IPS-20b (cell line): ENCODE measurements around the gene RNF133.
"Not testable (repeated sequence)": the region's sequence is repeated elsewhere in the genome, so short reads cannot be mapped to it uniquely, and the experiment has no call there.

Experiments used
- H3K27ac ChIP-seq: one replicate; pipeline ENCODE4 v1.5.1; 2013; ENCODE audit warnings: low read length
- H3K27me3 ChIP-seq: 2 replicates; pipeline ENCODE4 v1.6.1; 2013; ENCODE audit warnings: mild to moderate bottlenecking, low read length, inconsistent platforms; ENCODE audit not compliant: insufficient read depth
- H3K36me3 ChIP-seq: 2 replicates; pipeline ENCODE4 v1.6.1; 2013; ENCODE audit warnings: low read depth, mild to moderate bottlenecking, inconsistent platforms, low read length, moderate library complexity; ENCODE audit not compliant: insufficient read depth
- H3K4me1 ChIP-seq: 2 replicates; pipeline ENCODE4 v1.6.1; 2013; ENCODE audit warnings: mild to moderate bottlenecking, control low read depth, inconsistent platforms, low read length, moderate library complexity; ENCODE audit not compliant: insufficient read depth
- H3K4me3 ChIP-seq: 2 replicates; pipeline ENCODE4 v1.5.1; 2013; ENCODE audit warnings: mild to moderate bottlenecking, low read length, inconsistent platforms
- H3K9ac ChIP-seq: 2 replicates; pipeline ENCODE4 v1.6.1; 2013; ENCODE audit warnings: low read depth, mild to moderate bottlenecking, inconsistent platforms, low read length, moderate library complexity
- H3K9me3 ChIP-seq: 2 replicates; pipeline ENCODE4 v1.6.1; 2013; ENCODE audit warnings: mild to moderate bottlenecking, low read depth, low read length, inconsistent platforms; ENCODE audit not compliant: insufficient read depth

The RNF133 gene

GRCh38 chr7:122689346-122690109 is 9.4 kb downstream of the RNF133 start:
- Histone ChIP-seq H3K9ac (no peak overlapping the region), H3K4me1 (peaks cover 24% of the 10 kb centered on the region), H3K27me3 (no peaks in the 10 kb centered on the region), H3K36me3 (no peaks in the 10 kb centered on the region), H3K4me3 (no peak overlapping the region), H3K27ac (no peak overlapping the region), H3K9me3 (0 out of 2 replicates have a peak, but pooled peaks cover 4% of the 10 kb centered on the region)

DNA sequence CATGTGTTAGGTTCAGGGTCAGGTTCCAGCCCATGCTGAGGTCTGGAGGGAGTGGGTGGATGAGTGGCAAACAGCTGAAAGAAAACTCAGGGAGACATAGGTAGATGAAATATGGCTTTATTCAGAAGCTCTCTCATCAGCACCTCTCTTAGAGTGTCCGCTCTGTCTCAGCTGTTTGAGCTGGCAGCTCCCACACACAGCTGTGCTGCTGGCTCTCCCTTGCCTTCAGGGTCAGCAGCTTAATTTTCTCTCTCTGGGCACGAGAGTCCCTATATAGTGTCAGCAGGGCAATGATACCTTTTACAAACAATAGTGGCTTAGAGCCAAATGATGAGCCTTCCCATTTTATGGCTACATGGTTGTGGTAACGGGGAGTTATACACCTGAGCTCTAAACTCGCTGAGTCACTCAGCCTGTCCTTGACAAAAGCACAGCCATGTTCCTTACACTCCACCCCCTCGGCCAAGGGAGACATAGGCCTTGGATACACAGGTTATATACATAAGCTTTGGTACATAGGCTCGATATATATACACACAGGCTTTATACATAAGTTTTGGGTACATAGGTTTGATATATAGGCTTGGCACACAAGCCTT is 10.4 kb downstream of the RNF133 start:
- no peaks in the 10 kb centered on the region for H3K36me3 ChIP-seq
- H3K9ac ChIP-seq = no peak overlapping the region
- 0 out of 2 replicates have a peak, but pooled peaks cover 4% of the 10 kb centered on the region for H3K9me3 ChIP-seq
- H3K27me3 ChIP-seq = no peaks in the 10 kb centered on the region
- H3K4me3 ChIP-seq = no peak overlapping the region
- no peak overlapping the region for H3K27ac ChIP-seq
- peaks cover 24% of the 10 kb centered on the region for H3K4me1 ChIP-seq

GRCh38 chr7:122686360-122686878 is 12.5 kb downstream of the RNF133 start:
- Histone ChIP-seq H3K4me3 (peak overlapping the region; percentile 16; the same call in 1 of the 2 replicates), H3K27ac (no peak overlapping the region), H3K36me3 (no peaks in the 10 kb centered on the region), H3K27me3 (no peaks in the 10 kb centered on the region), H3K4me1 (peaks cover 24% of the 10 kb centered on the region), H3K9ac (no peak overlapping the region), H3K9me3 (no peaks in the 10 kb centered on the region)

GRCh38 chr7:122684504-122684903 is 14.4 kb downstream of the RNF133 start:
- peaks cover 31% of the 10 kb centered on the region for H3K4me1 ChIP-seq
- H3K9me3 ChIP-seq = no peaks in the 10 kb centered on the region
- no peaks in the 10 kb centered on the region for H3K36me3 ChIP-seq
- H3K9ac ChIP-seq = no peak overlapping the region
- no peaks in the 10 kb centered on the region for H3K27me3 ChIP-seq
- no peak overlapping the region for H3K4me3 ChIP-seq
- H3K27ac ChIP-seq = no peak overlapping the region

- no peaks in the 10 kb centered on the region for H3K36me3 ChIP-seq
- peaks cover 39% of the 10 kb centered on the region for H3K4me1 ChIP-seq
- no peaks in the 10 kb centered on the region for H3K9me3 ChIP-seq
- no peak overlapping the region for H3K27ac ChIP-seq
- no peaks in the 10 kb centered on the region for H3K27me3 ChIP-seq
- no peak overlapping the region for H3K9ac ChIP-seq
- H3K4me3 ChIP-seq = no peak overlapping the region
These were observed 15.9 kb downstream of the RNF133 start for GRCh38 chr7:122682815-122683550.

- not testable (repeated sequence) for H3K27me3 ChIP-seq, H3K36me3 ChIP-seq, H3K9ac ChIP-seq, H3K27ac ChIP-seq, H3K4me3 ChIP-seq, H3K9me3 ChIP-seq
- peaks cover 45% of the 10 kb centered on the region for H3K4me1 ChIP-seq
These were observed 17.7 kb downstream of the RNF133 start for GRCh38 chr7:122681186-122681585.

DNA sequence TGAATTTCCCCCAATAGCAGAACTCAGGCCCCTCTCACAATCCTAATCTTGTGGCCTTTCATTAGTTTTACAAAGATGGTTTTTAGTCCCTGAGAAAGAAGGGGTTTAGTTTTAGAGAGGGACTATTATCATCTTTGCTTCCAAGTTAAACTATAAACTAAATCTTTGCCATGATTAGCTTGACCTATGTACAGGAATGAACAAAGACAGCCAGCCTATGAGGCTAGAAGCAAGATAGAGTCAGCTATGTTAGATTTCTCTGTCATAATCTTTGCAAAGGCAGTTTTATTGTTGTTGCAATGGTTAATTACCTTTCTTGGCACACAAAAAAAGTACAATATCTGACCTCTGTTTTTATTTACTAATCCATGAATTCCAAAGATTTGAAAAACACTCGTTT is 19.1 kb downstream of the RNF133 start:
- H3K4me3 ChIP-seq = no peak overlapping the region; the same call in 1 of the 2 replicates
- H3K27me3 ChIP-seq = no peaks in the 10 kb centered on the region
- peaks cover 32% of the 10 kb centered on the region for H3K4me1 ChIP-seq
- H3K27ac ChIP-seq = peak overlapping the region; percentile 87
- H3K9ac ChIP-seq = peak overlapping the region; percentile 69
- H3K9me3 ChIP-seq = no peaks in the 10 kb centered on the region
- H3K36me3 ChIP-seq = no peaks in the 10 kb centered on the region

DNA sequence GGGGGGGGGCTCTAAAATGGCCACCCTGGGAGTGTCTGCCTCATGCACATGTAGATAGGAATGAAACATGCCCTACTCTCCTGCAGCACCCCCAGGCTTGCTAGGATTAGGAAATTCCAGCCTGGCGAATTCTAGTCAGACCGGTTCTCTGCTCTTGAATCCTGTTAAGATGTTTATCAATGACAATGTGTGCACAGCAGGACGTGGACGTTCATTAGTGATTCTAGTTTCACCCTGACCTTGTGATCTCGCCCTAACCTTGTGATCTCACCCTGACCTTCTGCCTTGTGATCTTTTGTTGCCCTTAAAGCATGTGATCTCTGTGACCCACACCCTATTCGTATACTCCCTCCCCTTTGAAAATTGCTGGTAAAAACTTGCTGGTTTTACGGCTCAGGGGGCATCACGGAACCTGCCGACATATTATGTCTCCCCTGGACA is 19.6 kb downstream of the RNF133 start:
- not testable (repeated sequence) for H3K36me3 ChIP-seq, H3K4me3 ChIP-seq, H3K9me3 ChIP-seq, H3K27me3 ChIP-seq
- Histone ChIP-seq H3K4me1 (peaks cover 32% of the 10 kb centered on the region), H3K27ac (peak overlapping the region; percentile 87), H3K9ac (peak overlapping the region; percentile 69)

- Histone ChIP-seq H3K27ac (peak overlapping the region; percentile 30), H3K36me3 (no peaks in the 10 kb centered on the region), H3K4me3 (no peak overlapping the region), H3K4me1 (peaks cover 33% of the 10 kb centered on the region), H3K27me3 (no peaks in the 10 kb centered on the region), H3K9ac (peak overlapping the region; percentile 12; the same call in 1 of the 2 replicates), H3K9me3 (no peaks in the 10 kb centered on the region)
These were observed 21.8 kb downstream of the RNF133 start for GRCh38 chr7:122677149-122677548.

DNA sequence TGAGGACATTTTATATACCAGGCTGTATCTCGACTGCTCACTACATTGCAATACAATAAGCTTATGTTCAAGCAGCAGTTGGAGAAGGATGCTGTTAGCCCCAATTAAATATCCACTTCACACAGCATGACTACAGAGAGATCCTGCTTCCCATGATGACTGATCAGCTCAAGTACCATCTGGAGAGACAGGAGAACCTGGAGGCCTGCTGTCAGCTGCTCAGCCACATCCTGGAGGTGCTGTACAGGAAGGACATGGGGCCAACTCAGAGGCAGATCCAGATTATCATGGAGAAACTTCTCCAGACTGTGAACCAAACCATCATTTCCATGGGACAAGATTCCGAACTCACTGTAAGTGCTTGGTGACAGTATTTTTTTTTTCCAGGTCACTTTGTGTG is 22.5 kb downstream of the RNF133 start:
- H3K36me3 ChIP-seq = no peaks in the 10 kb centered on the region
- H3K9ac ChIP-seq = peak overlapping the region; percentile 12; the same call in 1 of the 2 replicates
- H3K4me1 ChIP-seq = peaks cover 36% of the 10 kb centered on the region
- no peaks in the 10 kb centered on the region for H3K9me3 ChIP-seq
- no peak overlapping the region for H3K27ac ChIP-seq
- no peaks in the 10 kb centered on the region for H3K27me3 ChIP-seq
- no peak overlapping the region for H3K4me3 ChIP-seq

DNA sequence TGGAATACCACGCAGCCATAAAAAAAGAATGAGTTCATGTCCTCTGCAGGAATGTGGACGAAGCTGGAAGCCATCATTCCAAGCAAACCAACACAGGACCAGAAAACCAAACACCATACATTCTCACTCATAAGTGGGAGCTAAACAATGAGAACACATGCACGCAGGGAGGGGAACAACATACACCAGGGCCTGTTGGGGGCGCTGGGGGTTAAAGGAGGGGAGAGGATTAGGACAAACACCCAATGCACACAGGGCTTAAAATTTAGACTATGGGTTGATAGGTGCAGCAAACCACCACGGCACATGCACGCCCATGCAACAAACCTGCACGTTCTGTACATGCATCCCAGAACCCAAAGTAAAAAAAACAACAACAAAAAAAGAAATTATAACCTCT is 23.3 kb downstream of the RNF133 start:
- no peaks in the 10 kb centered on the region for H3K27me3 ChIP-seq
- no peaks in the 10 kb centered on the region for H3K36me3 ChIP-seq
- H3K9ac ChIP-seq = no peak overlapping the region
- no peaks in the 10 kb centered on the region for H3K9me3 ChIP-seq
- peaks cover 41% of the 10 kb centered on the region for H3K4me1 ChIP-seq
- H3K27ac ChIP-seq = no peak overlapping the region
- no peak overlapping the region for H3K4me3 ChIP-seq
